Uterus (tissue), 4 donors: ENCODE results near the gene DUSP28. TPM values are rescaled to one million over a fixed set of nuclear protein-coding genes. Genes with fewer than 3 reads are reported as not detected.

Source experiments
- DNase-seq, 2 donors: peaks; one replicate each; pipeline ENCODE4 v3.0.0-alpha.2; 2019 to 2020
- H3K27ac ChIP-seq, 2 donors: fragments of 200-600 bp; sonication (generic); 1 replicate in 1 of 2; 2 replicates in 1 of 2; pipeline ENCODE4 v1.5.1; 2016 to 2018
- H3K27me3 ChIP-seq, 2 donors: fragments of 200-600 bp; sonication (generic); one replicate each; pipeline ENCODE4 v1.5.1; 2018 to 2019; ENCODE audit warnings: control low read depth in 1 of 2
- H3K36me3 ChIP-seq, 2 donors: fragments of 200-600 bp; sonication (generic); one replicate each; pipeline ENCODE4 v1.5.1; 2019; ENCODE audit warnings: control low read depth in 1 of 2
- H3K4me1 ChIP-seq, 2 donors: fragments of 200-600 bp; sonication (generic); one replicate each; pipeline ENCODE4 v1.5.1; 2018 to 2019; ENCODE audit warnings: control low read depth in 1 of 2
- H3K4me3 ChIP-seq, 2 donors: fragments of 200-600 bp; sonication (generic); 1 replicate in 1 of 2; 2 replicates in 1 of 2; pipeline ENCODE4 v1.5.1; 2018 to 2019; ENCODE audit warnings: mild to moderate bottlenecking in 1 of 2
- H3K9me3 ChIP-seq, 2 donors: fragments of 200-600 bp; sonication (generic); one replicate each; pipeline ENCODE4 v1.5.1; 2019; ENCODE audit warnings: control low read depth in 1 of 2
- POLR2A ChIP-seq, 2 donors: fragments of 450-650 bp; IDR thresholded peaks; one replicate each; pipeline ENCODE4 v1.6.1; 2016; ENCODE audit warnings: antibody characterized with exemption in 2 of 2, mild to moderate bottlenecking in 1 of 2, moderate library complexity in 1 of 2
- intact Hi-C: fragments of 100-400 bp; cut with DNase I; formaldehyde crosslinking; loops from one replicate; pipeline ENCODE4 v1.15.1; 2023; ENCODE audit warnings: low total_unique reads
- total RNA-seq, 4 donors: library from RNA; depleted of rRNA in 3 of 4; stranded (reverse); fragments of >200 nt in 3 of 4; gene quantifications; one replicate each; pipeline versions ENCODE4 v1.1.0 to v1.2.4, GENCODE V29; 2014 to 2023
- TF ChIP-seq, protein P1 (sequence below), 4 experiments: fragments of 200-600 bp in 2 of 4; fragments of 450-650 bp in 2 of 4; sonication (generic) in 2 of 4; IDR thresholded peaks; one replicate each; pipeline ENCODE4 v1.5.1; 2016 to 2019; ENCODE audit warnings: antibody characterized with exemption in 4 of 4, mild to moderate bottlenecking in 2 of 4, moderate library complexity in 1 of 4
- donor health status: DM: yes; HTN: yes; CAD: no.

The DUSP28 gene
- total RNA-seq, 4 donors from 2014 or later = 0.26 to 3.7 (median 2.6) TPM

DNA sequence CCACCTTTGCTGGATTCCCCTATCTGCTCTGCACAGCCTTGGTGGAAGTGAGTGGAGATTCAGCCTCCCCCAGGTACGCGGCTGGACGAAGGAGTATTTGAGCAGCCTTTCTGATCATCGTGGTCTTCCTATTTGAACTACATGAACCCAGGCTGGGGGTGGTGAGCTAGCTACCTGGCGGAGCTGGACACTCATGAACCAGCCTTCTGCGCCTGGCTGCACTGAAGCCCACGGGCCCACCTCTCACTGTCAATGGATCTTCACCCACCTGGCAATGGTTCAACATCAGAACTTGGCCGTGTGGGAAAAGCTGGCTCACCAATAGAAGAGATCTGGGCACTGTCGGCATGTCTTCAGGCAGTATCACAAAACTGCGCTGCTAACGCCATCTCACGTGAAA lies 37.8 kb upstream of the DUSP28 start:
- intact Hi-C loops = no loop called here
- Histone ChIP-seq H3K4me1 (peaks cover 0 to 5% of the 10 kb centered on the region in 2 donors), H3K36me3 (no peaks in the 10 kb centered on the region), H3K4me3 (no peak overlapping the region), H3K27ac (no peak overlapping the region), H3K9me3 (no peaks in the 10 kb centered on the region), H3K27me3 (no peaks in the 10 kb centered on the region)
- no peak for DNase-seq
- TF ChIP-seq POLR2A (IDR thresholded peaks at IDR 0.05) = no peak
- TF ChIP-seq, protein P1, sequence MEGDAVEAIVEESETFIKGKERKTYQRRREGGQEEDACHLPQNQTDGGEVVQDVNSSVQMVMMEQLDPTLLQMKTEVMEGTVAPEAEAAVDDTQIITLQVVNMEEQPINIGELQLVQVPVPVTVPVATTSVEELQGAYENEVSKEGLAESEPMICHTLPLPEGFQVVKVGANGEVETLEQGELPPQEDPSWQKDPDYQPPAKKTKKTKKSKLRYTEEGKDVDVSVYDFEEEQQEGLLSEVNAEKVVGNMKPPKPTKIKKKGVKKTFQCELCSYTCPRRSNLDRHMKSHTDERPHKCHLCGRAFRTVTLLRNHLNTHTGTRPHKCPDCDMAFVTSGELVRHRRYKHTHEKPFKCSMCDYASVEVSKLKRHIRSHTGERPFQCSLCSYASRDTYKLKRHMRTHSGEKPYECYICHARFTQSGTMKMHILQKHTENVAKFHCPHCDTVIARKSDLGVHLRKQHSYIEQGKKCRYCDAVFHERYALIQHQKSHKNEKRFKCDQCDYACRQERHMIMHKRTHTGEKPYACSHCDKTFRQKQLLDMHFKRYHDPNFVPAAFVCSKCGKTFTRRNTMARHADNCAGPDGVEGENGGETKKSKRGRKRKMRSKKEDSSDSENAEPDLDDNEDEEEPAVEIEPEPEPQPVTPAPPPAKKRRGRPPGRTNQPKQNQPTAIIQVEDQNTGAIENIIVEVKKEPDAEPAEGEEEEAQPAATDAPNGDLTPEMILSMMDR (IDR thresholded peaks at IDR 0.05) = no peak

DNA sequence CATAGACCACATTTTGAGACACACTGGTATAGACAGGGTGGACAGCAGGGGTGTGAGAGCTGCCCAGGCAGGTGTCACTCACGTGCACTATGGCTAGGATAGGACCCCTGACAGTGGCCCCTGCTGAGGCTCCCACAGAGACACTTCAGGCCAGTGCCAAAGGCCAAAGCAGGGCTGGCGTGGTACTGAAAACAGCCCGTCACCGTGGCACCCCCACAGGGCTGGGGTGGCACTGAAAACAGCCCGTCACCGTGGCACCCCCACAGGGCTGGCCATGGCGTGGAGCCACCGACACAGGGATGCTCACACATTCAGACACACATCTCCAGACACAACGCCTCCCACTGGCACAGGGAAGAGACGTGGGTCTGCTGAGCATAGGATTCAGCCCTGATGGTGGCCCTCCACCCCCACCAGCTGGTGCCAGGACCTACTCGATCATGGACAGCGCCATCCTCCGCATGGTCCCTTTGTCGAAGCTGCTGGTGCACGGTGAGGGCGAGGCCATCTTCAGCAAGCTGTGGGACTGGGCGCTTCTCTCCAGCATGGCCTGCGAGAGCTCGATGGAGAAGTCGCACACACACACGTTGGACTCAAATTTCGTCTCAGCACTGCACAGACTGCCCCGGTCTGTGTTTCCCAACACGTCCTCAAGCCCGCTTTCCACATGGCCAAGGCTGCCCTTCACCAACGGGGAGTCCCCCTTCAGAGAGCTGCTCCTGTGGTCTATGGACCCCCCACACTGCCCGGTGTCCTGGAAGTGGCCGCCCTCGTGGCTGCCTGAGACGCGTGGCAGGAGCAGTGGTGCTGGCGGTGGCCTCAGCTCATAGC lies 36.5 kb upstream of the DUSP28 start:
- no peak for DNase-seq
- Histone ChIP-seq H3K27me3 (no peaks in the 10 kb centered on the region), H3K27ac (no peak overlapping the region), H3K36me3 (no peaks in the 10 kb centered on the region), H3K4me3 (no peak overlapping the region), H3K9me3 (no peaks in the 10 kb centered on the region), H3K4me1 (peaks cover 0 to 5% of the 10 kb centered on the region in 2 donors)
- no peak for TF ChIP-seq POLR2A (IDR thresholded peaks at IDR 0.05)
- TF ChIP-seq, protein P1 (IDR thresholded peaks at IDR 0.05) = no peak
- intact Hi-C loops = no loop called here

- H3K4me3 ChIP-seq = no peak overlapping the region
- peaks cover 0 to 4% of the 10 kb centered on the region in 2 donors for H3K4me1 ChIP-seq
- no peaks in the 10 kb centered on the region for H3K9me3 ChIP-seq
- DNase-seq = no peak
- no peaks in the 10 kb centered on the region for H3K36me3 ChIP-seq
- TF ChIP-seq POLR2A (IDR thresholded peaks at IDR 0.05) = no peak
- TF ChIP-seq, protein P1 (IDR thresholded peaks at IDR 0.05) = no peak
- no peak overlapping the region for H3K27ac ChIP-seq
- H3K27me3 ChIP-seq = no peaks in the 10 kb centered on the region
- intact Hi-C loops = no loop called here
Observed at GRCh38 chr2:240524963-240525718, 35.0 kb upstream of the DUSP28 start.

- intact Hi-C loops = no loop called here
- TF ChIP-seq, protein P1 (IDR thresholded peaks at IDR 0.05) = no peak
- no peak for TF ChIP-seq POLR2A (IDR thresholded peaks at IDR 0.05)
- H3K27me3 ChIP-seq = no peaks in the 10 kb centered on the region
- DNase-seq = no peak
- no peak overlapping the region for H3K4me3 ChIP-seq
- H3K9me3 ChIP-seq = no peaks in the 10 kb centered on the region
- no peaks in the 10 kb centered on the region for H3K4me1 ChIP-seq
- H3K36me3 ChIP-seq = no peaks in the 10 kb centered on the region
- no peak overlapping the region for H3K27ac ChIP-seq
Observed at GRCh38 chr2:240525802-240526201, 34.4 kb upstream of the DUSP28 start.

- Histone ChIP-seq H3K27ac (no peak overlapping the region), H3K4me3 (no peak overlapping the region), H3K36me3 (no peaks in the 10 kb centered on the region), H3K9me3 (no peaks in the 10 kb centered on the region), H3K4me1 (no peaks in the 10 kb centered on the region), H3K27me3 (no peaks in the 10 kb centered on the region)
- DNase-seq = no peak
- no peak for TF ChIP-seq POLR2A (IDR thresholded peaks at IDR 0.05)
- TF ChIP-seq, protein P1 (IDR thresholded peaks at IDR 0.05) = no peak
- intact Hi-C loops = no loop called here
Observed at GRCh38 chr2:240526521-240526920, 33.6 kb upstream of the DUSP28 start.
